Aorta (tissue), 5 donors: ENCODE measurements around the gene CCDC175. TPM values are rescaled to one million over a fixed set of nuclear protein-coding genes. Genes with fewer than 3 reads are reported as not detected.
A peak's percentile ranks its signal among the peaks of the same experiment; 100 is the strongest.

Experiments
- ATAC-seq: fragments of 200-7000 bp; cut with Tn5 transposase; one replicate; pipeline ENCODE4 v1.9.1; 2022; ENCODE audit warnings: moderate library complexity; ENCODE audit not compliant: low FRiP score
- DNase-seq, 2 donors: peaks; one replicate each; pipeline ENCODE4 v3.0.0-alpha.2; 2020
- H3K27ac ChIP-seq, 2 donors: one replicate each; pipeline ENCODE4 v1.5.1; 2013; ENCODE audit warnings: low read length in 2 of 2, mild to moderate bottlenecking in 2 of 2, moderate library complexity in 2 of 2, control low read depth in 1 of 2, inconsistent platforms in 1 of 2, low read depth in 1 of 2
- H3K27me3 ChIP-seq, 2 donors: one replicate each; pipeline ENCODE4 v1.6.1; 2013; ENCODE audit warnings: control low read depth in 1 of 2, low read length in 1 of 2, mild to moderate bottlenecking in 1 of 2, moderate library complexity in 1 of 2; ENCODE audit not compliant: insufficient read depth in 2 of 2, control insufficient read depth in 1 of 2
- H3K36me3 ChIP-seq, 2 donors: one replicate each; pipeline ENCODE4 v1.6.1; 2013; ENCODE audit warnings: control low read depth in 1 of 2, low read length in 1 of 2, mild to moderate bottlenecking in 1 of 2; ENCODE audit not compliant: insufficient read depth in 2 of 2, control insufficient read depth in 1 of 2
- H3K4me1 ChIP-seq, 2 donors: one replicate each; pipeline ENCODE4 v1.6.1; 2013; ENCODE audit warnings: low read length in 2 of 2, control low read depth in 1 of 2, mild to moderate bottlenecking in 1 of 2, moderate library complexity in 1 of 2; ENCODE audit not compliant: insufficient read depth in 2 of 2, control insufficient read depth in 1 of 2
- H3K4me3 ChIP-seq, 2 donors: one replicate each; pipeline ENCODE4 v1.5.1; 2013; ENCODE audit warnings: low read length in 2 of 2, control low read depth in 1 of 2, mild to moderate bottlenecking in 1 of 2
- H3K9me3 ChIP-seq: one replicate; pipeline ENCODE4 v1.6.1; 2013; ENCODE audit warnings: mild to moderate bottlenecking, low read length; ENCODE audit not compliant: control insufficient read depth
- WGBS, 2 donors: extraction: QIAGEN DNeasy Blood & Tissue Kit; methylation state at CpG; one replicate each; pipeline ENCODE4 v1.1.7; 2013; 5-methylcytosine and 5-hydroxymethylcytosine counted together
- intact Hi-C, 2 donors: fragments of 100-400 bp; cut with DNase I; formaldehyde crosslinking; loops; one replicate each; pipeline versions ENCODE4 v1.14.2 to v1.15.0; 2022
- polyA plus RNA-seq, 2 donors: library from polyadenylated mRNA; stranded (reverse); fragments of 200-250 nt; gene quantifications; one replicate each; pipeline ENCODE4 v1.2.3, GENCODE V29; 2013
- total RNA-seq, 2 donors: library from RNA; stranded (reverse); fragmentation: NEBNext Ultra II Directional; extraction: Animal tissue kit (Norgen Biotek cat#: 25700); gene quantifications; one replicate each; pipeline ENCODE4 v1.2.1, GENCODE V29; 2021
- donor health status: healthy with polysubstance abuse.
- donor health status: Bipolar disorder and iron deficiency.
- donor health status: DM: no; HTN: no; CAD: no.
- donor health status: DM: no; HTN: no; CAD: no.
- donor health status: DM: yes; HTN: yes; CAD: no.

The CCDC175 gene
- total and polyA plus RNA-seq, 4 donors = 0.71 to 1.1 TPM; not detected in 2

DNA sequence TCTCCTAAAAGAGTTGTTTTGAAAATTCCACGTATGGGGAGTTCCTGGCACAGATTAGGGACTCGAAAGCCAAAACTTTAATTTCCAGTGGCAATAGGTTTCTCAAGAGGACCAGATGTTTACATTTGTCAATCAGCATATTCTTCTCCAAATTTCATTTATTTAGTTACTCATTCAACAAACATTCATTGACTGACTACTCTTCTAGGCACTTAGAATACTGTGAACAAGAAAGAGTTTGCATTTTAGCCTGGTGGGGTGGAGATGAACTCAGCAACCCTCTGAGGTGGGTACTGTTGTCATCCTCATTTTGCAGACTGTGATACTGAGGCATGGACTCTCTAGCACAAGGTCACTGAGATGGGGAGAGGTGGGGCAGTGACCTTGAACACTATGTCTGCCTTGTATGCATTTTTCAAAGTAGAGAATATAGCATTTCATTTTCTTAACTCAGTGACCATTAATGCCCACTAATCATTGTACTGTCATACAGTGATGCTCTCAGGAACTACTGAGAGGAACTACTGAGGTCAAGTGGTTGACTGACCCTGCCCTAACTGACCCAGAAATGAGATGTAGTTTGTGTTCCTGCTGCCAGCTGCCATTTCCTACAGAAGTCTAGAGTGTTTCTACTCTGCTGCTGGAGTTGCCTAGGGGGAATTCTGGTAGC is 94.6 kb downstream of the CCDC175 start:
- ATAC-seq (no peak), DNase-seq (no peak)
- 11 to 14% methylated on average over 2 of the region's 2 CpGs for WGBS, 2 donors
- Histone ChIP-seq H3K27me3 (no peaks in the 10 kb centered on the region), H3K36me3 (no peaks in the 10 kb centered on the region), H3K4me1 (no peaks in the 10 kb centered on the region), H3K9me3 (no peaks in the 10 kb centered on the region), H3K4me3 (peak overlapping the region in 1 of 2 donors; percentile 16), H3K27ac (peak overlapping the region; percentile 61 to 89)
- intact Hi-C loops = loop anchor here (2.0 to 10.0 kb wide), 3 partner anchors 15 to 203 kb away; no protein-coding TSS in a partner anchor

GRCh38 chr14:59481407-59481806 is 95.2 kb downstream of the CCDC175 start:
- Histone ChIP-seq H3K27me3 (no peaks in the 10 kb centered on the region), H3K27ac (peak overlapping the region in 1 of 2 donors; percentile 36), H3K4me1 (no peaks in the 10 kb centered on the region), H3K9me3 (no peaks in the 10 kb centered on the region), H3K36me3 (no peaks in the 10 kb centered on the region), H3K4me3 (no peak overlapping the region)
- WGBS, 2 donors = 86 to 94% methylated on average over 2 of the region's 2 CpGs
- no peak for DNase-seq
- intact Hi-C loops = loop anchor here (2.0 to 10.0 kb wide), 3 partner anchors 15 to 203 kb away; no protein-coding TSS in a partner anchor
- no peak for ATAC-seq

GRCh38 chr14:59480166-59480565 is 96.4 kb downstream of the CCDC175 start:
- Histone ChIP-seq H3K27me3 (no peaks in the 10 kb centered on the region), H3K4me3 (no peak overlapping the region), H3K4me1 (no peaks in the 10 kb centered on the region), H3K9me3 (no peaks in the 10 kb centered on the region), H3K27ac (no peak overlapping the region), H3K36me3 (peaks cover 0 to 2% of the 10 kb centered on the region in 2 donors)
- DNase-seq (no peak), ATAC-seq (no peak)
- intact Hi-C loops = loop anchor here (2.0 to 10.0 kb wide), 3 partner anchors 13 to 205 kb away; no protein-coding TSS in a partner anchor
- 12 to 15% methylated on average over 1 of the region's 1 CpG for WGBS, 2 donors

GRCh38 chr14:59478540-59478939 is 98.1 kb downstream of the CCDC175 start:
- DNase-seq = no peak
- intact Hi-C loops = no loop called here
- WGBS, 2 donors = 80 to 83% methylated on average over 3 of the region's 3 CpGs
- H3K4me1 ChIP-seq = peaks cover 0 to 3% of the 10 kb centered on the region in 2 donors
- ATAC-seq = no peak
- no peak overlapping the region for H3K27ac ChIP-seq
- peaks cover 0 to 2% of the 10 kb centered on the region in 2 donors for H3K36me3 ChIP-seq
- no peaks in the 10 kb centered on the region for H3K9me3 ChIP-seq
- no peak overlapping the region for H3K4me3 ChIP-seq
- H3K27me3 ChIP-seq = no peaks in the 10 kb centered on the region

GRCh38 chr14:59475709-59476108 is 100.9 kb downstream of the CCDC175 start:
- 57 to 62% methylated on average over 1 of the region's 1 CpG for WGBS, 2 donors
- H3K27ac ChIP-seq = peak overlapping the region in 1 of 2 donors; percentile 36
- intact Hi-C loops = no loop called here
- DNase-seq = no peak
- H3K36me3 ChIP-seq = peaks cover 0 to 2% of the 10 kb centered on the region in 2 donors
- H3K4me1 ChIP-seq = peaks cover 0 to 3% of the 10 kb centered on the region in 2 donors
- no peaks in the 10 kb centered on the region for H3K27me3 ChIP-seq
- H3K9me3 ChIP-seq = no peaks in the 10 kb centered on the region
- ATAC-seq = no peak
- H3K4me3 ChIP-seq = no peak overlapping the region

DNA sequence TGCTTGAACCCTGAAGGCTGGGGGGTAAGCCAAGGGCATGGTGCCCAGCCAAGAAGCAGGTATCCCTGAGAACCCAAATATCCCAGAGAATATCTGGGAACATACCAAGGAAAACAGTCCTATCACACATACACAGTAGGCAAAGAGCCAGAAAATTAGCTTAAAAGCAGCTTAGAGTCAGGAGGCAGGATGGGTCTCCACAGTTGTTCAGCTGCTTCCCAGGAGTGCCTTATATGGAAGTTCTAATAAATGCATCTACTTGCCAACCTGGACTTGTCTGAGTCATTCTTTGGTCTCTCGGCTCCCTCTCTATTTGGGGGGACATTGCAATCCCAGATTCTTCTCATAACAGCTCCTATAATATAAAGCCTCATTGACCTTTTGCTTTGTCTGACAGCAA is 102.4 kb downstream of the CCDC175 start:
- H3K27ac ChIP-seq = peak overlapping the region in 1 of 2 donors; percentile 14

GRCh38 chr14:59465316-59466135 is 111.1 kb downstream of the CCDC175 start, which contains the start of gene GPR135:
Gene GPR135 (minus strand): TSS chr14:59465380. CDS start chr14:59465226, 154 bp downstream.
- DNase-seq (peak in 1 of 2 donors; percentile 90), ATAC-seq (peak; percentile 82)
- H3K27ac ChIP-seq = peak within 1 kb of the TSS; percentile 24 to 49
- H3K36me3 ChIP-seq = peaks cover 0 to 3% of the 10 kb centered on the region in 2 donors
- 17% methylated on average over 40 of the region's 40 CpGs for WGBS, 2 donors
- no peaks in the 10 kb centered on the region for H3K9me3 ChIP-seq
- peaks cover 0 to 2% of the 10 kb centered on the region in 2 donors for H3K4me1 ChIP-seq
- intact Hi-C loops = loop anchor here in 1 of 2 donors (2.0 kb wide), 1 partner anchor 15 kb away; no protein-coding TSS in a partner anchor
- no peaks in the 10 kb centered on the region for H3K27me3 ChIP-seq
- peak within 1 kb of the TSS; percentile 56 to 81 for H3K4me3 ChIP-seq

More for the DNA sequence above, 102.4 kb downstream of the CCDC175 start:
- 0 to 4% methylated on average over 1 of the region's 1 CpG for WGBS, 2 donors
- DNase-seq (no peak), ATAC-seq (peak; percentile 52)
- Histone ChIP-seq H3K4me3 (no peak overlapping the region), H3K27me3 (no peaks in the 10 kb centered on the region), H3K9me3 (no peaks in the 10 kb centered on the region), H3K36me3 (peaks cover 0 to 5% of the 10 kb centered on the region in 2 donors), H3K4me1 (peaks cover 0 to 3% of the 10 kb centered on the region in 2 donors)
- intact Hi-C loops = no loop called here

DNA sequence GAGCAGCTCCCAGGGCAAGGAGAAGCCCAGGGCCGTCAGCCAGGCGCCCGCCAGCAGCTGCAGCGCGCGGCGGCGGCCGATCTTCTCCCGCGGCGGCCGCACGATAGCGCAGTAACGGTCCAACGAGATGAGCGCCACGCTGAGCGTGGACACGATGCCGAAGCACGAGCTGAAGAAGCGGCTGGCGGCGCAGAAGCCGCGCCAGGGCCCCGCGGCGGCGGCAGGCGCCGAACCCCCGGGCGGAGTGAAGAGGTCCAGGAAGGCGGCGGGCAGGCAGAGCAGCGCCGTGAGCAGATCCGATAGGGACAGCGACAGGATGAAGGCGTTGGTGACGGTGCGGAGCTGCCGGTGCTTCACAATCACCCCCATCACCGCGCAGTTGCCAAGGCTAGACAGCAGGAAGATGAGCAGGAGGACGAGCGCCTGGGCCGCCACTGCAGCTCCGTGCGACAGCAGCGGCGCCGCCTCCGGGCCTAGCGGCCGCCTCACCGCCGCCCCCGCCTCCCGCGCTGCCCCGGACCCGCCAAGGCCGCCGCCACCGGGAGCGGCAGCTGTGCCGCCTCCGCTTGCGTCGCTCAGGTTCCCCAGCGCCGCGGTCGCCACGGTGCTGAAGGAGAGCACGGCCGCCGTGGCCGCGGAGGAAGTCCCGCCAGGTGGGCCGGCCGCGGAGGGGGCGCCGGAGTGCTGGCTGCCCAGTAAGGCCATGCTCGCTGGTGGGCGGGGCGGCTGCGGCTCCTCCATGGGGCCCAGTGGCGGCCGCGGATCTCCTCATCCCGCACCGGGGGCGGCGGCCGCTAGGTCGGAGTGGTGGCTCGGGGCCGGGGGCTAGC is 111.9 kb downstream of the CCDC175 start:
- intact Hi-C loops = no loop called here
- H3K9me3 ChIP-seq = no peaks in the 10 kb centered on the region
- no peaks in the 10 kb centered on the region for H3K27me3 ChIP-seq
- H3K4me3 ChIP-seq = peak overlapping the region; percentile 56 to 81
- ATAC-seq = peak; percentile 85
- H3K4me1 ChIP-seq = peaks cover 0 to 2% of the 10 kb centered on the region in 2 donors
- H3K36me3 ChIP-seq = no peaks in the 10 kb centered on the region
- WGBS, 2 donors = 0 to 1% methylated on average over 70 to 105 of the region's 105 CpGs
- peak overlapping the region in 1 of 2 donors; percentile 49 for H3K27ac ChIP-seq
- peak; percentile 84 to 92 for DNase-seq
